H1 (cell line): Measurements from ENCODE around the gene ZNF536. TPM values are rescaled to one million over a fixed set of nuclear protein-coding genes. Genes with fewer than 3 reads are reported as not detected.

Experiments used
- CTCF ChIA-PET: fragments of 300-600 bp; sonication (Branson Sonifier 250); formaldehyde crosslinking; loops from one replicate; lab custom pipeline; 2021; ENCODE audit not compliant: partially characterized antibody; lab: Charles Lee
- POLR2A ChIA-PET: fragments of 300-600 bp; sonication (Branson Sonifier 250); formaldehyde crosslinking; loops from one replicate; lab custom pipeline; 2021; ENCODE audit warnings: inconsistent platforms; ENCODE audit not compliant: partially characterized antibody; lab: Charles Lee
- DNase-seq, 2 experiments: peaks; one replicate each; pipeline versions ENCODE4 v3.0.0 to v3.0.0-alpha.2; 2010 to 2022; ENCODE audit warnings: low spot score in 2 of 2, low read depth in 1 of 2, mixed read lengths in 1 of 2
- FAIRE-seq: peaks from 2 replicates; lab custom pipeline; 2011; peaks lifted over from hg19 to GRCh38; lab: Jason Lieb, UNC
- H2AFZ ChIP-seq: 2 replicates; pipeline ENCODE4 v1.8.1; 2012; ENCODE audit warnings: low read length, inconsistent platforms
- H2AK5ac ChIP-seq: 2 replicates; pipeline ENCODE4 v1.6.1; 2013; ENCODE audit warnings: low read depth, low read length
- H2BK120ac ChIP-seq: replicated peaks from 2 replicates; pipeline ENCODE3; 2013; ENCODE audit warnings: low read depth, low read length, inconsistent platforms
- H2BK12ac ChIP-seq: 2 replicates; pipeline ENCODE4 v1.6.1; 2013; ENCODE audit warnings: low read depth, low read length
- H2BK15ac ChIP-seq: 2 replicates; pipeline ENCODE4 v1.6.1; 2013; ENCODE audit warnings: low read length
- H2BK20ac ChIP-seq: 2 replicates; pipeline ENCODE4 v1.6.1; 2013; ENCODE audit warnings: low read length
- H2BK5ac ChIP-seq: 2 replicates; pipeline ENCODE4 v1.6.1; 2013; ENCODE audit warnings: low read depth, low read length
- H3K14ac ChIP-seq: 2 replicates; pipeline ENCODE4 v1.6.1; 2013; ENCODE audit warnings: inconsistent platforms; ENCODE audit not compliant: insufficient read length
- H3K18ac ChIP-seq: 2 replicates; pipeline ENCODE4 v1.6.1; 2013; ENCODE audit warnings: low read length; ENCODE audit errors: extremely low read depth
- H3K23ac ChIP-seq: 2 replicates; pipeline ENCODE4 v1.6.1; 2013; ENCODE audit warnings: inconsistent platforms; ENCODE audit not compliant: insufficient read length
- H3K23me2 ChIP-seq: 2 replicates; pipeline ENCODE4 v1.6.1; 2013; ENCODE audit warnings: low read depth, low read length
- H3K27ac ChIP-seq: 2 replicates; pipeline ENCODE4 v1.6.1; 2011; ENCODE audit warnings: low read depth, low read length, inconsistent platforms
- H3K27me3 ChIP-seq, 4 experiments: replicated peaks in 1 of 4; 1 replicate in 1 of 4; 2 replicates in 3 of 4; pipeline versions ENCODE4 v1.6.1 to v1.8.1; 2011 to 2013; ENCODE audit warnings: low read length in 3 of 4, mild to moderate bottlenecking in 3 of 4, inconsistent platforms in 2 of 4, mixed read lengths in 2 of 4, moderate library complexity in 1 of 4; ENCODE audit not compliant: control insufficient read depth in 3 of 4, insufficient read depth in 3 of 4; ENCODE audit errors: extremely low read depth in 1 of 4
- H3K36me3 ChIP-seq, 4 experiments: 2 replicates each; pipeline versions ENCODE4 v1.6.1 to v1.8.1; 2011 to 2013; ENCODE audit warnings: mild to moderate bottlenecking in 4 of 4, low read length in 3 of 4, moderate library complexity in 2 of 4, control low read depth in 1 of 4, inconsistent platforms in 1 of 4; ENCODE audit not compliant: insufficient read depth in 4 of 4, control insufficient read depth in 2 of 4
- H3K4ac ChIP-seq: replicated peaks from 2 replicates; pipeline ENCODE3; 2013; ENCODE audit warnings: low read length, low read depth, mixed read lengths, inconsistent platforms; ENCODE audit not compliant: insufficient read length
- H3K4me1 ChIP-seq, 4 experiments: replicated peaks in 1 of 4; 1 replicate in 1 of 4; 2 replicates in 3 of 4; pipeline versions ENCODE4 v1.6.1 to v1.8.1; 2011 to 2013; ENCODE audit warnings: low read length in 3 of 4, inconsistent platforms in 2 of 4, mixed read lengths in 1 of 4; ENCODE audit not compliant: insufficient read depth in 4 of 4, control insufficient read depth in 3 of 4
- H3K4me2 ChIP-seq, 2 experiments: 2 replicates each; pipeline versions ENCODE4 v1.6.1 to v1.8.1; 2011 to 2013; ENCODE audit warnings: low read depth in 2 of 2, low read length in 2 of 2, control low read depth in 1 of 2, inconsistent platforms in 1 of 2, mild to moderate bottlenecking in 1 of 2; ENCODE audit not compliant: insufficient read depth in 1 of 2
- H3K4me3 ChIP-seq, 4 experiments: fragments of 200-600, 300-600 bp in 1 of 4; sonication (generic), shearing (Covaris generic), sonication (Bioruptor Twin) in 1 of 4; 2 replicates each; pipeline versions ENCODE4 v1.5.1 to v1.8.1; 2011 to 2016; ENCODE audit warnings: low read length in 4 of 4, low read depth in 3 of 4, control low read depth in 2 of 4, inconsistent platforms in 2 of 4, mild to moderate bottlenecking in 2 of 4, mixed read lengths in 1 of 4, moderate library complexity in 1 of 4; ENCODE audit not compliant: insufficient read depth in 2 of 4; ENCODE audit errors: extremely low read depth in 1 of 4
- H3K56ac ChIP-seq: replicated peaks from 2 replicates; pipeline ENCODE3; 2013; ENCODE audit warnings: low read depth, mild to moderate bottlenecking, mixed read lengths, low read length, inconsistent platforms; ENCODE audit not compliant: insufficient read length
- H3K79me1 ChIP-seq: 2 replicates; pipeline ENCODE4 v1.6.1; 2013; ENCODE audit warnings: low read depth, low read length, control low read depth
- H3K79me2 ChIP-seq, 2 experiments: 2 replicates each; pipeline versions ENCODE4 v1.6.1 to v1.8.1; 2012 to 2013; ENCODE audit warnings: low read length in 2 of 2, mild to moderate bottlenecking in 2 of 2, inconsistent platforms in 1 of 2; ENCODE audit not compliant: insufficient read depth in 2 of 2, control insufficient read depth in 1 of 2
- H3K9ac ChIP-seq, 4 experiments: replicated peaks in 1 of 4; 1 replicate in 1 of 4; 2 replicates in 3 of 4; pipeline versions ENCODE4 v1.6.1 to v1.8.1; 2011 to 2013; ENCODE audit warnings: low read depth in 3 of 4, low read length in 3 of 4, control low read depth in 2 of 4, mild to moderate bottlenecking in 2 of 4, moderate library complexity in 2 of 4, inconsistent platforms in 1 of 4; ENCODE audit errors: extremely low read depth in 1 of 4
- H3K9me3 ChIP-seq, 2 experiments: 2 replicates each; pipeline versions ENCODE4 v1.6.1 to v1.8.1; 2012 to 2013; ENCODE audit warnings: mild to moderate bottlenecking in 2 of 2, moderate library complexity in 2 of 2, control low read depth in 1 of 2, inconsistent platforms in 1 of 2, low read depth in 1 of 2, low read length in 1 of 2, mixed read lengths in 1 of 2; ENCODE audit not compliant: insufficient read depth in 2 of 2
- H4K20me1 ChIP-seq, 2 experiments: replicated peaks in 1 of 2; 2 replicates each; pipeline versions ENCODE3 to v1.8.1; 2011 to 2013; ENCODE audit warnings: inconsistent platforms in 2 of 2, low read length in 2 of 2, mild to moderate bottlenecking in 1 of 2; ENCODE audit not compliant: insufficient read depth in 2 of 2, control insufficient read depth in 1 of 2
- H4K5ac ChIP-seq: 2 replicates; pipeline ENCODE4 v1.6.1; 2013; ENCODE audit warnings: low read length, low read depth, mixed read lengths, inconsistent platforms; ENCODE audit not compliant: insufficient read length
- H4K8ac ChIP-seq: 2 replicates; pipeline ENCODE4 v1.8.0; 2013; ENCODE audit warnings: mild to moderate bottlenecking, moderate library complexity, low read length, inconsistent platforms; ENCODE audit not compliant: insufficient read depth; ENCODE audit errors: extremely low read depth
- H4K91ac ChIP-seq: replicated peaks from 2 replicates; pipeline ENCODE3; 2013; ENCODE audit warnings: low read length, mixed read lengths, inconsistent platforms; ENCODE audit not compliant: insufficient read length
- BRCA1 ChIP-seq: IDR thresholded peaks from 2 replicates; pipeline ENCODE4 v1.6.1; 2012; ENCODE audit warnings: low read depth, low read length, improper control_type of control experiment
- CBX5 ChIP-seq: fragments of 300-800, 300-1000 bp; sonication (generic); IDR thresholded peaks from 2 replicates; pipeline ENCODE4 v1.7.1; 2016; ENCODE audit warnings: antibody characterized with exemption, low read length, low read depth
- CHD1 ChIP-seq: IDR thresholded peaks from 2 replicates; pipeline ENCODE4 v1.6.1; 2012; ENCODE audit warnings: low read depth, low read length, improper control_type of control experiment
- HDAC6 ChIP-seq: IDR thresholded peaks from one replicate; pipeline ENCODE4 v1.7.1; 2012; ENCODE audit warnings: low read depth, mild to moderate bottlenecking, inconsistent platforms, low read length, moderate library complexity
- SUZ12 ChIP-seq: fragments of 200-600 bp; sonication (generic); IDR thresholded peaks from 2 replicates; pipeline ENCODE4 v1.6.1; 2012; ENCODE audit warnings: mild to moderate bottlenecking, inconsistent platforms, low read length, moderate library complexity, mixed read lengths
- WGBS, 2 experiments: shearing (Covaris generic) in 1 of 2; methylation state at CpG; one replicate each; pipeline versions ENCODE4 v1.1.6 to v1.1.7; 2013 to 2015; ENCODE audit warnings: low lambda C conversion rate in 2 of 2, mixed read lengths in 2 of 2, inconsistent platforms in 1 of 2, low coverage in 1 of 2, missing lambda C conversion rate in 1 of 2; ENCODE audit not compliant: insufficient replicate concordance in 2 of 2, insufficient coverage in 1 of 2, insufficient read length in 1 of 2; ENCODE audit errors: extremely low coverage in 1 of 2, missing lambda C conversion rate in 1 of 2; 5-methylcytosine and 5-hydroxymethylcytosine counted together
- polyA plus RNA-seq, 7 experiments: library from polyadenylated mRNA; depleted of rRNA in 3 of 7; stranded (reverse) in 5 of 7; unstranded in 2 of 7; fragments of >200 nt in 5 of 7; fragments of 200-250 nt in 2 of 7; gene quantifications; 1 replicate in 5 of 7; 2 replicates in 1 of 7; 4 replicates in 1 of 7; pipeline versions ENCODE4 v1.2.1 to v1.2.3, GENCODE V29; 2011 to 2013; ENCODE audit warnings: missing spikeins in 2 of 7, mixed read lengths in 2 of 7
- total RNA-seq: library from RNA; stranded (reverse); fragmentation: NEBNext Ultra II Directional; extraction: Animal tissue kit (Norgen Biotek cat#: 25700); gene quantifications from 2 replicates; pipeline ENCODE4 v1.2.1, GENCODE V29; 2021

ZNF536 gene
- total and polyA plus RNA-seq, 2 of the 8 experiments (the other 6 are each of a cell fraction or from before 2014, with no cell fraction given) = 0.09 to 0.11 TPM

GRCh38 chr19:30558793-30559192 lies 186.6 kb downstream of the ZNF536 start:
- Histone ChIP-seq H2BK120ac (peak overlapping the region; percentile 45), H2BK12ac (peak overlapping the region; percentile 93; the same call in 1 of the 2 replicates), H3K4ac (no peak overlapping the region), H2AFZ (no peak overlapping the region), H3K4me1 (peaks cover 8 to 27% (median 24%) of the 10 kb centered on the region in 4 experiments), H2BK15ac (0 out of 2 replicates have a peak overlapping the region, but pooled peaks have one; percentile 16), H3K4me2 (0 out of 4 replicates have a peak overlapping the region, but pooled peaks of 1 of the 2 experiments have one; percentile 20), H3K27ac (no peak overlapping the region), H2AK5ac (peak overlapping the region; percentile 41; the same call in 1 of the 2 replicates), H2BK5ac (peak overlapping the region; percentile 92; the same call in 1 of the 2 replicates), H3K27me3 (no peaks in the 10 kb centered on the region), H4K5ac (no peak overlapping the region), H3K9ac (no peak overlapping the region), H3K23me2 (no peaks in the 10 kb centered on the region), H3K23ac (no peak overlapping the region), H3K79me1 (no peaks in the 10 kb centered on the region), H3K14ac (no peak overlapping the region), H3K4me3 (peak overlapping the region in 1 of 4 experiments; percentile 24; a peak in 1 of 8 replicates), H3K9me3 (no peaks in the 10 kb centered on the region), H4K20me1 (no peaks in the 10 kb centered on the region), H4K91ac (peak overlapping the region; percentile 67), H3K36me3 (no peaks in the 10 kb centered on the region), H4K8ac (no peak overlapping the region), H3K79me2 (no peaks in the 10 kb centered on the region), H3K18ac (peak overlapping the region; percentile 91), H3K56ac (no peak overlapping the region), H2BK20ac (peak overlapping the region; percentile 38)
- ChIA-PET POLR2A (interaction anchor here (0.6 kb wide), 1 partner anchor 1215 kb away, joined by 4 read pairs; no protein-coding TSS in a partner anchor), CTCF (interaction anchor here (0.7 to 1.1 kb wide), 2 partner anchors 59 to 1308 kb away, joined by 4 read pairs; no protein-coding TSS in a partner anchor)
- WGBS, 2 experiments = 92% methylated on average over 6 of the region's 6 CpGs; no CpG with 5 or more reads in 1 of the 2 experiments
- DNase-seq (no peak), FAIRE-seq (no peak)
- TF ChIP-seq HDAC6 = no peak
- TF ChIP-seq CHD1 = no peak
- TF ChIP-seq CBX5 = no peak
- TF ChIP-seq SUZ12 = no peak
- no peak for TF ChIP-seq BRCA1
